Lower leg skin (tissue), 4 donors: ENCODE measurements around the gene ITPRID2. TPM values are rescaled to one million over a fixed set of nuclear protein-coding genes. Genes with fewer than 3 reads are reported as not detected.

Experiments used
- DNase-seq, 2 donors: peaks; one replicate each; pipeline ENCODE4 v3.0.0-alpha.2; 2019; ENCODE audit warnings: low spot score in 2 of 2
- H3K4me3 ChIP-seq: fragments of 200-600 bp; sonication (generic); 2 replicates; pipeline ENCODE4 v1.5.1; 2017; ENCODE audit warnings: mild to moderate bottlenecking, low read depth; ENCODE audit not compliant: poor library complexity, severe bottlenecking
- CTCF ChIP-seq, 3 donors: fragments of 450-650 bp; IDR thresholded peaks; one replicate each; pipeline ENCODE4 v1.5.1; 2016; ENCODE audit warnings: antibody characterized with exemption in 3 of 3, mild to moderate bottlenecking in 3 of 3, moderate library complexity in 2 of 3
- POLR2A ChIP-seq, 2 donors: fragments of 450-650 bp; IDR thresholded peaks; one replicate each; pipeline ENCODE4 v1.6.1; 2016 to 2017; ENCODE audit warnings: antibody characterized with exemption in 2 of 2, mild to moderate bottlenecking in 1 of 2, moderate library complexity in 1 of 2
- WGBS, 2 donors: methylation state at CpG; one replicate each; pipeline ENCODE4 v1.1.5; 2018; 5-methylcytosine and 5-hydroxymethylcytosine counted together
- intact Hi-C: fragments of 100-400 bp; cut with DNase I; formaldehyde crosslinking; loops from one replicate; pipeline ENCODE4 v1.15.0; 2023; ENCODE audit warnings: low total_unique reads
- total RNA-seq, 4 donors: library from RNA; depleted of rRNA; stranded (reverse); fragments of >200 nt; gene quantifications; one replicate each; pipeline ENCODE4 v1.1.0, GENCODE V29; 2016

The ITPRID2 gene
- total RNA-seq, 4 donors from 2014 or later = 244 to 301 (median 256) TPM

- intact Hi-C loops = no loop called here
- WGBS, 2 donors = 64 to 68% methylated on average over 2 of the region's 2 CpGs
- TF ChIP-seq CTCF (IDR thresholded peaks at IDR 0.05) (no peak), POLR2A (IDR thresholded peaks at IDR 0.05) (no peak)
- H3K4me3 ChIP-seq = no peak overlapping the region
- no peak for DNase-seq
Measured at GRCh38 chr2:181911830-181912229, 20.3 kb downstream of the ITPRID2 start.

DNA sequence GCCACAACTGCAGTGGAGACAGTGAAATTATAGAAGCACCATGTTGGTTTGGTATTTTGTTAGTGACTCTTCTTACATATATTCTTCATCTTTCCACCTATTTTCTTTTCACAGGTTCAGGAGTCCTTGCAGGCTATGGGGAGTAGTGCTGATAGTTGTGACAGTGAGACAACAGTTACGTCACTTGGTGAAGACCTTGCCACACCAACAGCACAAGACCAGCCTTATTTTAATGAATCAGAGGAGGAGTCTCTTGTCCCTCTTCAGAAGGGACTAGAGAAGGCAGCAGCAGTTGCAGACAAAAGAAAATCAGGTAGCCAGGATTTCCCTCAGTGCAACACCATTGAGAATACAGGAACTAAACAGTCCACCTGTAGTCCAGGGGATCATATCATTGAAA is 23.6 kb downstream of the ITPRID2 start:
- TF ChIP-seq POLR2A (IDR thresholded peaks at IDR 0.05) = no peak
- no peak for TF ChIP-seq CTCF (IDR thresholded peaks at IDR 0.05)
- intact Hi-C loops = no loop called here
- no peak overlapping the region for H3K4me3 ChIP-seq
- no peak for DNase-seq
- WGBS, 2 donors = 89 to 94% methylated on average over 1 of the region's 1 CpG

GRCh38 chr2:181916726-181917718 is 25.5 kb downstream of the ITPRID2 start:
- TF ChIP-seq CTCF (IDR thresholded peaks at IDR 0.05) (no peak), POLR2A (IDR thresholded peaks at IDR 0.05) (no peak)
- intact Hi-C loops = no loop called here
- DNase-seq = no peak
- 78 to 85% methylated on average over 5 of the region's 5 CpGs for WGBS, 2 donors
- H3K4me3 ChIP-seq = no peak overlapping the region

DNA sequence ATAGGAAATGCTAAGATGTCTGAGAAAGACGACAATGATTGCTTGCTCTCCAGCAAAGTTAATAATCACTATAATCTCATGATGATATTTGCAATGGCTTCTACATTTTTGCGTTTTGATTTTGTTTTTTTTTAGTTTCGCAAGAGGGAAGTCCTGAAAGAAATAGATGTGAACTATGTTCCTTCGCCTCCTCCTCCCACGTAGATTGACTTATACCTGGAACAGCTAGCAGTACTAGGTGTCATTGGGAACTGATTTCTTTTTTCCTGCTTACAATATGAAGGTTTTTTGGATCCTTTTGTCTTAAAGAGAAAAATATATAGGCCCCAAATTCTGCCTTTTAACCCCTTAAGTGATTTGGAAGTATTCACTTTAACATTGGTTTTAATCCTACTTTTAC is 26.7 kb downstream of the ITPRID2 start:
- H3K4me3 ChIP-seq = no peak overlapping the region
- 83 to 92% methylated on average over 5 of the region's 5 CpGs for WGBS, 2 donors
- intact Hi-C loops = no loop called here
- no peak for DNase-seq
- TF ChIP-seq CTCF (IDR thresholded peaks at IDR 0.05) (no peak), POLR2A (IDR thresholded peaks at IDR 0.05) (no peak)

DNA sequence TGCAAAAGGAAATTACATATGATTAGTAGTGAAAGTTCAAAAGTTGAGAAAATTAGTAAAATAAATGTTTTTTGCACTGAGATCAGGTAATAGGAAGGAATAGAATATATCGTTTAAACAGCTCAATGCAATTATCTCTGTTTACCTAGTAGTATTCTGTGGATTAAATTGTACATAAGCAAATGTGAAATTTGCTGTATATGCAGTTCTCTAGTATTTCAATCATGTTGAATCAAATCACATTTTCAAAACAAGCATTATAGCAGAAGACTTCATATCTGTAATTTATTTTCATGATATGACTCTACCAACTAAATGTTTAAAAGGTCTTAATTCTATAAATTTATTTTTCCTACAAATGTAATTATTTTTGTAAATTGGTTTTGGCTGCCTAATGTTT is 31.6 kb downstream of the ITPRID2 start:
- no peak for TF ChIP-seq POLR2A (IDR thresholded peaks at IDR 0.05)
- TF ChIP-seq CTCF (IDR thresholded peaks at IDR 0.05) = no peak
- WGBS, 2 donors = 93 to 100% methylated on average over 1 of the region's 1 CpG
- DNase-seq = no peak
- no peak overlapping the region for H3K4me3 ChIP-seq
- intact Hi-C loops = no loop called here
